Hematopoietic multipotent progenitor cell (in vitro differentiated cells): ENCODE results near the gene BECN2. TPM values are rescaled to one million over a fixed set of nuclear protein-coding genes. Genes with fewer than 3 reads are reported as not detected.

Experiments used
- total RNA-seq: library from RNA; depleted of rRNA; stranded (reverse); fragments of >200 nt; gene quantifications from one replicate; pipeline ENCODE4 v1.2.3, GENCODE V29; 2012

Gene BECN2
- total RNA-seq, 1 donor, result not detected

Other genes starting within 250 kb of the BECN2 start
- 3.5 TPM for gene EXO1, start 109.6 kb upstream of the BECN2 start, total RNA-seq
- not detected for gene MAP1LC3C, start 41.3 kb downstream of the BECN2 start, total RNA-seq